HUES48 (cell line): ENCODE data around the gene THOC2.

Source experiments
- H3K27ac ChIP-seq: one replicate; pipeline ENCODE4 v1.7.0; 2013; ENCODE audit warnings: low read depth, low read length, inconsistent platforms
- H3K27me3 ChIP-seq: 2 replicates; pipeline ENCODE4 v1.6.1; 2013; ENCODE audit warnings: mild to moderate bottlenecking, low read length; ENCODE audit not compliant: control insufficient read depth, insufficient read depth
- H3K36me3 ChIP-seq: 2 replicates; pipeline ENCODE4 v1.6.1; 2013; ENCODE audit warnings: low read length; ENCODE audit not compliant: control insufficient read depth, insufficient read depth
- H3K4me1 ChIP-seq: 2 replicates; pipeline ENCODE4 v1.6.1; 2013; ENCODE audit warnings: mild to moderate bottlenecking, low read length; ENCODE audit not compliant: control insufficient read depth, insufficient read depth
- H3K4me3 ChIP-seq: 2 replicates; pipeline ENCODE4 v1.5.1; 2013; ENCODE audit warnings: mild to moderate bottlenecking, low read depth, low read length
- H3K9ac ChIP-seq: 2 replicates; pipeline ENCODE4 v1.6.1; 2013; ENCODE audit warnings: mild to moderate bottlenecking, low read depth, low read length, moderate library complexity
- H3K9me3 ChIP-seq: 2 replicates; pipeline ENCODE4 v1.6.1; 2013; ENCODE audit warnings: low read length; ENCODE audit not compliant: control insufficient read depth, insufficient read depth

THOC2 gene

GRCh38 chrX:123755107-123755506, 22.3 kb upstream of the THOC2 start:
- no peak overlapping the region for H3K27ac ChIP-seq
- H3K27me3 ChIP-seq, result no peaks in the 10 kb centered on the region
- H3K4me3 ChIP-seq, result no peak overlapping the region
- H3K9me3 ChIP-seq, result peaks cover 3% of the 10 kb centered on the region
- no peak overlapping the region for H3K9ac ChIP-seq
- no peaks in the 10 kb centered on the region for H3K36me3 ChIP-seq
- no peaks in the 10 kb centered on the region for H3K4me1 ChIP-seq

DNA sequence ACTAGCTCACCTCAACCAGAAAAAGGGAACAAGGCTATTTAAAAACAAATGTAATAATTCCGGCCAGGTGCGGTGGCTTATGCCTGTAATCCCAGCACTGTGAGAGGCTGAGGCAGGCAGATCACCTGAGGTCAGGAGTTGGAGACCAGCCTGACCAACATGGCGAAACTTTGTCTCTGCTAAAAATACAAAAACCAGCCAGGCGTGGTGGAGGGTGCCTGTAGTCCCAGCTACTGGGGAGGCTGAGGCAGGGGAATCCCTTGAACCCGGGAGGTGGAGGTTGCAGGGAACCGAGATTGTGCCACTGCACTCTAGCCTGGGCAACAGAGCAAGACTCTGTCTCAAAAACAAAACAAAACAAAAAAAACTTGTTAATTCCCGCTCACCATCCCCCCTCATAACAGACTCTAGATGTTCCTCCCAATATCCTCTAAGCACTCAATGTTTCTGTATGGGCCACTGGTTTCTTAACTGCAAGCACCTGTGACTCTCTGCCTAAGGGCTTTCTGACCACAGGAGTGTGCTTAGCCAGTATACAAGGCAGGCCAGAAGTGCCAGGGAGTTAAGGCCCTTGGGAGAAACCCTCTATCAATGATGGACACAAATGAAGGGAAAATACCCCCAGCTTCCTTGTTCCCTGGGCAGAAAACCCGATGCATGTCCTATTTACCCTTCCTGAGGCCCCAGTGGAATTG, 21.0 kb upstream of the THOC2 start:
- Histone ChIP-seq H3K4me3 (no peak overlapping the region), H3K4me1 (no peaks in the 10 kb centered on the region), H3K36me3 (no peaks in the 10 kb centered on the region), H3K9me3 (no peaks in the 10 kb centered on the region), H3K27ac (no peak overlapping the region), H3K27me3 (no peaks in the 10 kb centered on the region), H3K9ac (no peak overlapping the region)

- Histone ChIP-seq H3K36me3 (no peaks in the 10 kb centered on the region), H3K9me3 (no peaks in the 10 kb centered on the region), H3K9ac (no peak overlapping the region), H3K4me3 (no peak overlapping the region), H3K4me1 (no peaks in the 10 kb centered on the region), H3K27me3 (no peaks in the 10 kb centered on the region), H3K27ac (no peak overlapping the region)
Observed at GRCh38 chrX:123749643-123750042, 16.8 kb upstream of the THOC2 start.

GRCh38 chrX:123745511-123745910, 12.7 kb upstream of the THOC2 start:
- Histone ChIP-seq H3K4me1 (no peaks in the 10 kb centered on the region), H3K4me3 (no peak overlapping the region), H3K9ac (no peak overlapping the region), H3K36me3 (no peaks in the 10 kb centered on the region), H3K9me3 (no peaks in the 10 kb centered on the region), H3K27me3 (no peaks in the 10 kb centered on the region), H3K27ac (no peak overlapping the region)

GRCh38 chrX:123743312-123743711, 10.5 kb upstream of the THOC2 start:
- no peaks in the 10 kb centered on the region for H3K9me3 ChIP-seq
- no peaks in the 10 kb centered on the region for H3K4me1 ChIP-seq
- no peak overlapping the region for H3K4me3 ChIP-seq
- H3K9ac ChIP-seq, result no peak overlapping the region
- no peak overlapping the region for H3K27ac ChIP-seq
- no peaks in the 10 kb centered on the region for H3K27me3 ChIP-seq
- H3K36me3 ChIP-seq, result no peaks in the 10 kb centered on the region

GRCh38 chrX:123742440-123742839, 9.6 kb upstream of the THOC2 start:
- Histone ChIP-seq H3K9me3 (no peaks in the 10 kb centered on the region), H3K9ac (no peak overlapping the region), H3K36me3 (no peaks in the 10 kb centered on the region), H3K27me3 (no peaks in the 10 kb centered on the region), H3K4me3 (no peak overlapping the region), H3K27ac (no peak overlapping the region), H3K4me1 (no peaks in the 10 kb centered on the region)

GRCh38 chrX:123740536-123740935, 7.7 kb upstream of the THOC2 start:
- Histone ChIP-seq H3K27ac (no peak overlapping the region), H3K9me3 (no peaks in the 10 kb centered on the region), H3K27me3 (no peaks in the 10 kb centered on the region), H3K9ac (no peak overlapping the region), H3K4me1 (no peaks in the 10 kb centered on the region), H3K36me3 (no peaks in the 10 kb centered on the region), H3K4me3 (no peak overlapping the region)

- H3K27ac ChIP-seq, result no peak overlapping the region
- no peak overlapping the region for H3K4me3 ChIP-seq
- no peak overlapping the region for H3K9ac ChIP-seq
- no peaks in the 10 kb centered on the region for H3K4me1 ChIP-seq
- no peaks in the 10 kb centered on the region for H3K27me3 ChIP-seq
- no peaks in the 10 kb centered on the region for H3K9me3 ChIP-seq
- H3K36me3 ChIP-seq, result no peaks in the 10 kb centered on the region
Observed at GRCh38 chrX:123740006-123740405, 7.2 kb upstream of the THOC2 start.

DNA sequence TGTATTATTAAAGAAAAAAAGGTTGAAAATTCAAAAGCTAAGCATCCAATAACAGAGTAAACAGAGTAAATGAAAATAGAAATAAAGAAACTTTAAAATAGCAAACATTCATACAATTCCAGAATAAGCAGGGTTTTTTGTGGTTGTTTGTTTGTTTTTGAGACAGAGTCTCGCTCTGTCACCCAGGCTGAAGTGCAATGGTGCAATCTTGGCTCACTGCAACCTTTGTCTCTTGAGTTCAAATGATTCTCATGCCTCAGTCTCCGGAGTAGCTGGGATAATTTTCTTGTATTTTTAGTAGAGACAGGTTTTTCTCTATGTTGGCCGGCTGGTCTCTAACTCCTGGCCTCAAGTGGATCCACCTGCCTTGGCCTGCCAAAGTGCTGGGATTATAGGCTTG, 6.6 kb upstream of the THOC2 start:
- H3K4me1 ChIP-seq, result no peaks in the 10 kb centered on the region

DNA sequence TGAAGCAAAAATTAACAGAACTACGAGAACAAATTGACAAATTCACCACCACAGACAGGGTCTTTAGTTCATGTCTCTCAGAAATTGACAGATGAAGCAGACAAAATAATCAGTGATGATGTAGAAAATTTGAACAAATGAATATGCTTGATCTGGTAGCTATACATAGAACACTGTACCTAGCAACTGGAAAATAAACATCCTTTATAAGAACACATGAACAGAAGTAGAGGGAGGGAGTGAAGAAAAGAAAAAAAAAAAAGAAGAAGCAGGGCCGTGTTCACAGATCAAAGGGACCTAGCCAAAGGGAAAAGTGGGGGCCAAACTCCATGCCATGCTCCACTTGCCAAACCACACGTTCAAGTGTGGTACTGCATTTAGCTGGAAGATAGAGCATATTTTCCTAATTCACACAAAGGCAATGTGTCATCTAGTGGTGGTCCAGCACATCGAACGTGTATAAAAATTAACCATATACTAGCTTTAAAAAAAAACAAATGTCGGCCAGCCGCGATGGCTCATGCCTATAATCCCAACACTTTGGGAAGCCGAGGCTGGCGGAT, 5.6 kb upstream of the THOC2 start:
- H3K9ac ChIP-seq, result no peak overlapping the region
- no peaks in the 10 kb centered on the region for H3K9me3 ChIP-seq
- no peaks in the 10 kb centered on the region for H3K4me1 ChIP-seq

More for the DNA sequence above, 6.6 kb upstream of the THOC2 start:
- no peaks in the 10 kb centered on the region for H3K27me3 ChIP-seq
- H3K27ac ChIP-seq, result no peak overlapping the region
- no peaks in the 10 kb centered on the region for H3K9me3 ChIP-seq
- no peak overlapping the region for H3K9ac ChIP-seq
- H3K36me3 ChIP-seq, result no peaks in the 10 kb centered on the region
- H3K4me3 ChIP-seq, result no peak overlapping the region

DNA sequence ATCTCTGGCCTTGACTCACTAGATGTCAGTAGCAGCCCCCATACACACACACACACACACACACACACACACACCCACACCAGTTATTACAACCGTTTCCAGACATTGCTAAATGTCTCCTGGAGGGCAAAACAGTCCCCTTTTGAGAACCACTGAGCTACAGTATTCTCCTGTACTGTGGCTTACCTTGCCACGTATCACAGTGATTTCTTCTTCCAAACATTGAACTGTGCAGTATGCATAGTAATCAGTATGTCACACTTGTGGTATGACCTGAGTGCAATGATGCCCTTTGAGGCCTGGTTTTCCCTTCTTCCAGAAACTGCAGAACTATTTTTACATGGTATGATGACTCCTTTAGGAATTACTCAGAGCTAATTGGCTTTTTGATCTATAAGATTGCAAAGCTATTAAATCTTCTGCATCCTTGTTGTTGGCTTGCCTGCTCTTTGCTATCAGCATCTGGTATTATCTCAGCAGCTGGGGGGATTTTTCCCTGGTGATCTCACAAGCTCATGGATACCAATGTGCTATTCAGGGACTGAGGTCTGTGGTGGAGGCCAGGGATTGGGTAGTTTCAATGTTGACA, 3.6 kb upstream of the THOC2 start:
- Histone ChIP-seq H3K27me3 (no peaks in the 10 kb centered on the region), H3K27ac (no peak overlapping the region), H3K9me3 (no peaks in the 10 kb centered on the region), H3K9ac (no peak overlapping the region), H3K4me3 (no peak overlapping the region), H3K36me3 (no peaks in the 10 kb centered on the region), H3K4me1 (no peaks in the 10 kb centered on the region)

More for the DNA sequence above, 5.6 kb upstream of the THOC2 start:
- H3K4me3 ChIP-seq, result no peak overlapping the region
- H3K27ac ChIP-seq, result no peak overlapping the region
- no peaks in the 10 kb centered on the region for H3K36me3 ChIP-seq
- H3K27me3 ChIP-seq, result no peaks in the 10 kb centered on the region
